ENCODE results near the gene RFESD. TPM values are rescaled to one million over a fixed set of nuclear protein-coding genes. Genes with fewer than 3 reads are reported as not detected.

Gene RFESD
- total and polyA plus RNA-seq, 2 experiments from 2014 or later = 1.6 to 2.3 TPM

DNA sequence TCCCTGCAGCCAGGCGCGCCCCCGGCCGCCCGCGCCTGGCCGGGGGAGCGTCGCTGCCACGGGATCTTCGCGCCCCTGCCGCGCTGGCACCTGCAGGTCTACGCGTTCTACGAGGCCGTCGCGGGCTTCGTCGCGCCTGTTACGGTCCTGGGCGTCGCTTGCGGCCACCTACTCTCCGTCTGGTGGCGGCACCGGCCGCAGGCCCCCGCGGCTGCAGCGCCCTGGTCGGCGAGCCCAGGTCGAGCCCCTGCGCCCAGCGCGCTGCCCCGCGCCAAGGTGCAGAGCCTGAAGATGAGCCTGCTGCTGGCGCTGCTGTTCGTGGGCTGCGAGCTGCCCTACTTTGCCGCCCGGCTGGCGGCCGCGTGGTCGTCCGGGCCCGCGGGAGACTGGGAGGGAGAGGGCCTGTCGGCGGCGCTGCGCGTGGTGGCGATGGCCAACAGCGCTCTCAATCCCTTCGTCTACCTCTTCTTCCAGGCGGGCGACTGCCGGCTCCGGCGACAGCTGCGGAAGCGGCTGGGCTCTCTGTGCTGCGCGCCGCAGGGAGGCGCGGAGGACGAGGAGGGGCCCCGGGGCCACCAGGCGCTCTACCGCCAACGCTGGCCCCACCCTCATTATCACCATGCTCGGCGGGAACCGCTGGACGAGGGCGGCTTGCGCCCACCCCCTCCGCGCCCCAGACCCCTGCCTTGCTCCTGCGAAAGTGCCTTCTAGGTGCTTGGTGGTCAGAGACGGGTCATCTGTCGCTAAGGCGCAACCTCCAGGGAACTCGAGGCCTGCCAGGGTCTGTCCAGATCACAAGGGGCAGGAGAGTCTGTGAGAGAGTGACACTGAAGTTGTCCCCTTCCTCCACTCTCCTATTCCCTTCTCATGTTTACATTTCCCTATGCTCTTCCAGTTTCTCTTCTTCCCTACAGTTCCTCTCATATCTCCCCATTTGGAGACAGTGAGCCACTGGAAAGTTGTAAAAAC, 25.4 kb upstream of the RFESD start:
- no peaks in the 10 kb centered on the region for H4K20me1 ChIP-seq (ENCODE audit: insufficient read depth, poor library complexity, severe bottlenecking)
- H3K9me2 ChIP-seq (replicated peaks; ENCODE audit: insufficient read depth) = no peaks in the 10 kb centered on the region
- 5% methylated on average over 75 of the region's 92 CpGs for WGBS (ENCODE audit: low lambda C conversion rate, missing lambda C conversion rate)
- H2AFZ ChIP-seq = peak overlapping the region; percentile 92
- no peaks in the 10 kb centered on the region for H3K9me3 ChIP-seq (ENCODE audit: low read depth)
- H3K36me3 ChIP-seq (replicated peaks; ENCODE audit: insufficient read depth, low read depth) = no peaks in the 10 kb centered on the region
- peak; percentile 55 for DNase-seq (ENCODE audit: low spot score)
- TF ChIP-seq, protein P1, sequence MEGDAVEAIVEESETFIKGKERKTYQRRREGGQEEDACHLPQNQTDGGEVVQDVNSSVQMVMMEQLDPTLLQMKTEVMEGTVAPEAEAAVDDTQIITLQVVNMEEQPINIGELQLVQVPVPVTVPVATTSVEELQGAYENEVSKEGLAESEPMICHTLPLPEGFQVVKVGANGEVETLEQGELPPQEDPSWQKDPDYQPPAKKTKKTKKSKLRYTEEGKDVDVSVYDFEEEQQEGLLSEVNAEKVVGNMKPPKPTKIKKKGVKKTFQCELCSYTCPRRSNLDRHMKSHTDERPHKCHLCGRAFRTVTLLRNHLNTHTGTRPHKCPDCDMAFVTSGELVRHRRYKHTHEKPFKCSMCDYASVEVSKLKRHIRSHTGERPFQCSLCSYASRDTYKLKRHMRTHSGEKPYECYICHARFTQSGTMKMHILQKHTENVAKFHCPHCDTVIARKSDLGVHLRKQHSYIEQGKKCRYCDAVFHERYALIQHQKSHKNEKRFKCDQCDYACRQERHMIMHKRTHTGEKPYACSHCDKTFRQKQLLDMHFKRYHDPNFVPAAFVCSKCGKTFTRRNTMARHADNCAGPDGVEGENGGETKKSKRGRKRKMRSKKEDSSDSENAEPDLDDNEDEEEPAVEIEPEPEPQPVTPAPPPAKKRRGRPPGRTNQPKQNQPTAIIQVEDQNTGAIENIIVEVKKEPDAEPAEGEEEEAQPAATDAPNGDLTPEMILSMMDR (IDR thresholded peaks at IDR 0.05; ENCODE audit: poor library complexity) = peak; percentile 6
- no peak for TF ChIP-seq EZH2phosphoT487 (IDR thresholded peaks at IDR 0.05; ENCODE audit: low read depth, severe bottlenecking, unreplicated experiment)
- no peak for TF ChIP-seq EZH2 (IDR thresholded peaks at IDR 0.05; ENCODE audit: borderline replicate concordance)
- peak overlapping the region; percentile 99 for H3K4me2 ChIP-seq
- H3K79me2 ChIP-seq = no peaks in the 10 kb centered on the region
- H3K4me1 ChIP-seq (ENCODE audit: insufficient read depth) = peaks cover 18% of the 10 kb centered on the region
- peak overlapping the region; percentile 65 for H3K4me3 ChIP-seq
- H3K27ac ChIP-seq = no peak overlapping the region
- peaks cover 48% of the 10 kb centered on the region for H3K27me3 ChIP-seq

DNA sequence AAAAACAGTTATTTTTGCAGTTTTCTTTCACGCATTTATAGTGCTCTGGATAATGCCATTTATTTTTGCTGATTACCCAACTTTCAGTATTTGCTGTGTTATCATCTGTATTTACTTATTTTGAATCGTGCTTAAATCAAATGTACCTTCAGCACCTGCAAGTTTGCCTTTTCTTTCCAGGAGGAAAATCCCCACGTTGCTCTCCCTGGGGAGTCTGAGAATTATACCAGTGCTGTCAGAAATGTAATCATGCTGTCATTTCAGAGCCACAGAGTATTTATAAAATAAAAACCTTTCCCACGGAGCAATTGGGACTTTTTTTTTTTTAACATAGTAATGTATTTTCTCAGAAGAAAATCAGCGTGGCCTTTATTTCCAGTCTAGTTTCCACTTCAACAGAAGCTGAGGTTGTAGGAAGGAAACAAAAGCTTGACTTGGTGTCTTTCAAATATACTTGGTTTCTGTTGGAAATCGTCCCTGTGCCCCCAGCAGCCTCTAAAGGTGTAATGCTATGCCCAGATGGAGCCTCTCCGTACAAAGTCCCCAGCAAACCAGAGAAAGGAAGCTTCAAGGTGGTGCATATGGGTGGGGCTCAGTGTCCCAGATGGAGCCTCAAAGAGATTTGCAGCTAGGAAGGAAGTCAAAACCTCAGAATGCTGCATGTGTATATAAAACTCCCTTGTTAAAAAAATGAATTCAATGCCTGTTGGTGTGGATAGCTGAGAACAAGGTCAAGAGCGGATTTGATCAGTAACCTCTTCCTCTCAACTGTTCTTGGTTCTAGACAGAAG, 24.5 kb upstream of the RFESD start:
- Histone ChIP-seq H3K27ac (no peak overlapping the region), H4K20me1 (ENCODE audit: insufficient read depth, poor library complexity, severe bottlenecking) (no peaks in the 10 kb centered on the region), H3K4me2 (peak overlapping the region; percentile 99), H3K36me3 (replicated peaks; ENCODE audit: insufficient read depth, low read depth) (no peaks in the 10 kb centered on the region), H3K9me2 (replicated peaks; ENCODE audit: insufficient read depth) (no peaks in the 10 kb centered on the region), H2AFZ (no peak overlapping the region), H3K79me2 (no peaks in the 10 kb centered on the region), H3K27me3 (peaks cover 48% of the 10 kb centered on the region), H3K9me3 (ENCODE audit: low read depth) (no peaks in the 10 kb centered on the region), H3K4me3 (no peak overlapping the region), H3K4me1 (ENCODE audit: insufficient read depth) (peaks cover 18% of the 10 kb centered on the region)
- DNase-seq (ENCODE audit: low spot score) = no peak
- 72% methylated on average over 8 of the region's 8 CpGs for WGBS (ENCODE audit: low lambda C conversion rate, missing lambda C conversion rate)
- TF ChIP-seq EZH2 (IDR thresholded peaks at IDR 0.05; ENCODE audit: borderline replicate concordance) (no peak), EZH2phosphoT487 (IDR thresholded peaks at IDR 0.05; ENCODE audit: low read depth, severe bottlenecking, unreplicated experiment) (no peak)
- TF ChIP-seq, protein P1 (IDR thresholded peaks at IDR 0.05; ENCODE audit: poor library complexity) = no peak

DNA sequence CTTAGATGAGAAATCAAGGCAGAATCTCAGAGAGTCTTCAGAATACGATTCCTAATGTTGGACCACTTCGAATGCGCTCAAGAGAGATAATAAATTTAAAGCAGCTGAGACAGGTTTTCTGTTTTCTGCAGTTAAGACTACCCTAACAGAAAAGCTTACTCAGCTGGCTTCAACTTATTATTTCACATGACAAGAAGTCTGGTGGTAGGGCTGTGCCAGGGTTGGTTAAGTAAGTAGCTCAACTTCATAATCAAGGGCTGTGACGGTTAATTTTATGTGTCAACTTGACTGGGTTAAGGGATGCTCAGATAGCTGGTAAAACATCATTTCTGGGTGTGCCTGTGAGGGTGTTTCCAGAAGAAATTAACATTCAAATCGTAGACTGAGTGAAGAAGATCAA, 22.9 kb upstream of the RFESD start:
- no peak for DNase-seq (ENCODE audit: low spot score)
- Histone ChIP-seq H3K9me3 (ENCODE audit: low read depth) (no peaks in the 10 kb centered on the region), H3K79me2 (no peaks in the 10 kb centered on the region), H2AFZ (no peak overlapping the region), H3K4me2 (no peak overlapping the region), H3K27ac (no peak overlapping the region), H3K36me3 (replicated peaks; ENCODE audit: insufficient read depth, low read depth) (no peaks in the 10 kb centered on the region), H4K20me1 (ENCODE audit: insufficient read depth, poor library complexity, severe bottlenecking) (no peaks in the 10 kb centered on the region), H3K4me1 (ENCODE audit: insufficient read depth) (peaks cover 18% of the 10 kb centered on the region), H3K27me3 (peaks cover 38% of the 10 kb centered on the region), H3K9me2 (replicated peaks; ENCODE audit: insufficient read depth) (no peaks in the 10 kb centered on the region), H3K4me3 (no peak overlapping the region)
- TF ChIP-seq EZH2 (IDR thresholded peaks at IDR 0.05; ENCODE audit: borderline replicate concordance) = no peak
- TF ChIP-seq, protein P1 (IDR thresholded peaks at IDR 0.05; ENCODE audit: poor library complexity) = no peak
- TF ChIP-seq EZH2phosphoT487 (IDR thresholded peaks at IDR 0.05; ENCODE audit: low read depth, severe bottlenecking, unreplicated experiment) = no peak
- 89% methylated on average over 5 of the region's 5 CpGs for WGBS (ENCODE audit: low lambda C conversion rate, missing lambda C conversion rate)
